ENCODE results near the gene APOB.
"Not testable (repeated sequence)": the region's sequence is repeated elsewhere in the genome, so short reads cannot be mapped to it uniquely, and the experiment has no call there.

APOB gene

GRCh38 chr2:21033237-21034155 is 10.4 kb downstream of the APOB start:
- no peak for DNase-seq

- DNase-seq, result no peak
Measured at GRCh38 chr2:21032338-21033236, 11.3 kb downstream of the APOB start.

- DNase-seq, result no peak
Measured at GRCh38 chr2:21030983-21031968, 12.6 kb downstream of the APOB start.

GRCh38 chr2:21029519-21029918 is 14.4 kb downstream of the APOB start:
- DNase-seq, result no peak

- DNase-seq, result not testable (repeated sequence)
Measured at GRCh38 chr2:21028951-21029350, 14.9 kb downstream of the APOB start.

- DNase-seq, result no peak
Measured at GRCh38 chr2:21028021-21028947, 15.6 kb downstream of the APOB start.

GRCh38 chr2:21026479-21027282 is 17.2 kb downstream of the APOB start:
- DNase-seq, result no peak

- no peak for DNase-seq
Measured at GRCh38 chr2:21025690-21026478, 18.0 kb downstream of the APOB start.

GRCh38 chr2:21024722-21025389 is 19.0 kb downstream of the APOB start:
- no peak for DNase-seq

- DNase-seq, result no peak
Measured at GRCh38 chr2:21024198-21024597, 19.7 kb downstream of the APOB start.

GRCh38 chr2:21023419-21024181 is 20.3 kb downstream of the APOB start:
- no peak for DNase-seq

- DNase-seq, result no peak
Measured at GRCh38 chr2:21022792-21023367, 21.0 kb downstream of the APOB start.

GRCh38 chr2:21021430-21021829 is 22.4 kb downstream of the APOB start:
- DNase-seq, result no peak

GRCh38 chr2:21020668-21021288 is 23.1 kb downstream of the APOB start:
- no peak for DNase-seq

- no peak for DNase-seq
Measured at GRCh38 chr2:21020031-21020667, 23.7 kb downstream of the APOB start.

GRCh38 chr2:21019678-21020021 is 24.2 kb downstream of the APOB start:
- no peak for DNase-seq

Measured in stimulated activated naive CD4-positive, alpha-beta T cell treated with Interleukin-2 at 50 U/mL for 16 hours (primary cell).